ENCODE data around the gene PLCL2. TPM values are rescaled to one million over a fixed set of nuclear protein-coding genes. Genes with fewer than 3 reads are reported as not detected.

PLCL2 gene
- total RNA-seq, 3 donors from 2014 or later (not counting 1 experiment from before 2014, with no cell fraction given) = 71.5 to 94.9 (median 84.7) TPM

GRCh38 chr3:17011728-17012338 lies 127.1 kb downstream of the PLCL2 start:
- no peak overlapping the region for H3K27ac Mint-ChIP-seq
- peaks cover 16% of the 10 kb centered on the region for H3K36me3 Mint-ChIP-seq
- intact Hi-C loops (cut with micrococcal nuclease) = no loop called here

GRCh38 chr3:17013050-17013449 lies 128.3 kb downstream of the PLCL2 start:
- no peak for ATAC-seq
- Mint-ChIP-seq H3K27me3 (ENCODE audit: low read depth in 2 of 2) (no peaks in the 10 kb centered on the region), H3K9me3 (no peaks in the 10 kb centered on the region), H3K36me3 (peaks cover 16% of the 10 kb centered on the region), H3K27ac (peak overlapping the region in 1 of 2 donors; percentile 5), H3K4me3 (no peak overlapping the region), H3K4me1 (peaks cover 59 to 66% of the 10 kb centered on the region in 2 donors)
- intact Hi-C loops (cut with micrococcal nuclease) = no loop called here
- 91% methylated on average over 2 of the region's 2 CpGs for WGBS (ENCODE audit: insufficient coverage)
- Histone ChIP-seq H3K4me3 (ENCODE audit: low read length) (no peak overlapping the region), H3K9me3 (ENCODE audit: control insufficient read depth, insufficient read depth, low read length) (no peaks in the 10 kb centered on the region), H3K27me3 (ENCODE audit: control insufficient read depth, insufficient read depth, low read length) (no peaks in the 10 kb centered on the region), H3K36me3 (ENCODE audit: control insufficient read depth, insufficient read depth, low read length) (peaks cover 57% of the 10 kb centered on the region), H3K4me1 (ENCODE audit: control insufficient read depth, insufficient read depth, low read length) (peaks cover 7% of the 10 kb centered on the region), H3K27ac (ENCODE audit: low read length) (no peak overlapping the region)
- TF ChIP-seq, protein P1, sequence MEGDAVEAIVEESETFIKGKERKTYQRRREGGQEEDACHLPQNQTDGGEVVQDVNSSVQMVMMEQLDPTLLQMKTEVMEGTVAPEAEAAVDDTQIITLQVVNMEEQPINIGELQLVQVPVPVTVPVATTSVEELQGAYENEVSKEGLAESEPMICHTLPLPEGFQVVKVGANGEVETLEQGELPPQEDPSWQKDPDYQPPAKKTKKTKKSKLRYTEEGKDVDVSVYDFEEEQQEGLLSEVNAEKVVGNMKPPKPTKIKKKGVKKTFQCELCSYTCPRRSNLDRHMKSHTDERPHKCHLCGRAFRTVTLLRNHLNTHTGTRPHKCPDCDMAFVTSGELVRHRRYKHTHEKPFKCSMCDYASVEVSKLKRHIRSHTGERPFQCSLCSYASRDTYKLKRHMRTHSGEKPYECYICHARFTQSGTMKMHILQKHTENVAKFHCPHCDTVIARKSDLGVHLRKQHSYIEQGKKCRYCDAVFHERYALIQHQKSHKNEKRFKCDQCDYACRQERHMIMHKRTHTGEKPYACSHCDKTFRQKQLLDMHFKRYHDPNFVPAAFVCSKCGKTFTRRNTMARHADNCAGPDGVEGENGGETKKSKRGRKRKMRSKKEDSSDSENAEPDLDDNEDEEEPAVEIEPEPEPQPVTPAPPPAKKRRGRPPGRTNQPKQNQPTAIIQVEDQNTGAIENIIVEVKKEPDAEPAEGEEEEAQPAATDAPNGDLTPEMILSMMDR (IDR thresholded peaks at IDR 0.05) = no peak
- no peak for DNase-seq

More at GRCh38 chr3:17011728-17012338, 127.1 kb downstream of the PLCL2 start:
- H3K4me1 ChIP-seq (ENCODE audit: control insufficient read depth, insufficient read depth, low read length) = peaks cover 10% of the 10 kb centered on the region
- H3K27me3 Mint-ChIP-seq (ENCODE audit: low read depth in 2 of 2) = no peaks in the 10 kb centered on the region
- no peak overlapping the region for H3K4me3 ChIP-seq (ENCODE audit: low read length)
- peaks cover 56% of the 10 kb centered on the region for H3K36me3 ChIP-seq (ENCODE audit: control insufficient read depth, insufficient read depth, low read length)
- TF ChIP-seq, protein P1 (IDR thresholded peaks at IDR 0.05) = no peak
- no peak overlapping the region for H3K4me3 Mint-ChIP-seq
- no peak overlapping the region for H3K27ac ChIP-seq (ENCODE audit: low read length)
- H3K9me3 ChIP-seq (ENCODE audit: control insufficient read depth, insufficient read depth, low read length) = no peaks in the 10 kb centered on the region
- no peaks in the 10 kb centered on the region for H3K27me3 ChIP-seq (ENCODE audit: control insufficient read depth, insufficient read depth, low read length)
- peaks cover 57 to 62% of the 10 kb centered on the region in 2 donors for H3K4me1 Mint-ChIP-seq
- WGBS (ENCODE audit: insufficient coverage) = 99% methylated on average over 9 of the region's 10 CpGs
- no peak for DNase-seq
- no peaks in the 10 kb centered on the region for H3K9me3 Mint-ChIP-seq
- ATAC-seq = no peak

DNA sequence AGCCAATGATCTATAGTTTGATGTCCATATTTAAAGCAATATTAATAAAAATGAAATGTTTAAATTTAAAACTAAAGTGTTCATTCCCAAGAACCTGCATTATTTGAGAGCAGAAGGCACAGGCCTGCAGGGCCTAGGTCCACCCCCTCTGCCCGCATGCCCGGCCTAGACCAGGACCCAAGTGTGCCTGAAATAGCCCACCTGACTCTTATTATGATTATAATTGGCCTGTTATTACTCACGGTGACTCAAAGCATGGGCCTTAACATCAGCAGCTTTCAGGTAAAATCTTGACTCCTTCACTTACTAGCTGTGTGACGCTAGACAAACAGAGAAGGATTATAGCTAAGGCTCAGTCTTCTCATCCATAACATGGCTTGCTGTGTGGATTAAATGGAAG lies 128.8 kb downstream of the PLCL2 start:
- Mint-ChIP-seq H3K36me3 (peaks cover 16% of the 10 kb centered on the region), H3K27ac (peak overlapping the region in 1 of 2 donors; percentile 5)
- H3K36me3 ChIP-seq (ENCODE audit: control insufficient read depth, insufficient read depth, low read length) = peaks cover 57% of the 10 kb centered on the region

More for the DNA sequence above, 128.8 kb downstream of the PLCL2 start:
- WGBS (ENCODE audit: insufficient coverage) = 92% methylated on average over 3 of the region's 4 CpGs
- TF ChIP-seq, protein P1 (IDR thresholded peaks at IDR 0.05) = no peak
- H3K27ac ChIP-seq (ENCODE audit: low read length) = no peak overlapping the region
- Mint-ChIP-seq H3K27me3 (ENCODE audit: low read depth in 2 of 2) (no peaks in the 10 kb centered on the region), H3K9me3 (no peaks in the 10 kb centered on the region), H3K4me3 (no peak overlapping the region), H3K4me1 (peaks cover 55 to 61% of the 10 kb centered on the region in 2 donors)
- no peak overlapping the region for H3K4me3 ChIP-seq (ENCODE audit: low read length)
- H3K27me3 ChIP-seq (ENCODE audit: control insufficient read depth, insufficient read depth, low read length) = no peaks in the 10 kb centered on the region
- peaks cover 3% of the 10 kb centered on the region for H3K4me1 ChIP-seq (ENCODE audit: control insufficient read depth, insufficient read depth, low read length)
- DNase-seq = no peak
- intact Hi-C loops (cut with micrococcal nuclease) = no loop called here
- H3K9me3 ChIP-seq (ENCODE audit: control insufficient read depth, insufficient read depth, low read length) = no peaks in the 10 kb centered on the region
- no peak for ATAC-seq
